Osteoblast (primary cell): ENCODE measurements around the gene RNGTT. TPM values are rescaled to one million over a fixed set of nuclear protein-coding genes. Genes with fewer than 3 reads are reported as not detected.
"Not testable (repeated sequence)": the region's sequence is repeated elsewhere in the genome, so short reads cannot be mapped to it uniquely, and the experiment has no call there.

Source experiments
- DNase-seq: peaks from one replicate; pipeline ENCODE4 v3.0.0; 2011; ENCODE audit warnings: low spot score, mixed read lengths; ENCODE audit not compliant: insufficient read length; ENCODE audit errors: missing footprints
- H2AFZ ChIP-seq: 2 replicates; pipeline ENCODE4 v1.6.0; 2011; ENCODE audit warnings: mild to moderate bottlenecking, low read length
- H3K27ac ChIP-seq: 2 replicates; pipeline ENCODE4 v1.5.1; 2011; ENCODE audit warnings: mild to moderate bottlenecking, low read depth, low read length, moderate library complexity
- H3K27me3 ChIP-seq: 2 replicates; pipeline ENCODE4 v1.6.0; 2012; ENCODE audit warnings: mild to moderate bottlenecking, control low read depth, inconsistent platforms, low read length, moderate library complexity; ENCODE audit not compliant: insufficient read depth
- H3K36me3 ChIP-seq: 2 replicates; pipeline ENCODE4 v1.5.1; 2011; ENCODE audit warnings: mild to moderate bottlenecking, low read length, control low read depth, moderate library complexity; ENCODE audit not compliant: insufficient read depth
- H3K4me1 ChIP-seq: 2 replicates; pipeline ENCODE4 v1.5.1; 2011; ENCODE audit warnings: mild to moderate bottlenecking, low read length, control low read depth, moderate library complexity; ENCODE audit not compliant: insufficient read depth
- H3K4me2 ChIP-seq: 2 replicates; pipeline ENCODE4 v1.6.0; 2011; ENCODE audit warnings: mild to moderate bottlenecking, low read length; ENCODE audit not compliant: insufficient read depth
- H3K4me3 ChIP-seq: fragments of 200-600 bp; sonication (generic); 3 replicates; pipeline ENCODE4 v1.5.1; 2012; ENCODE audit warnings: mild to moderate bottlenecking, low read length, inconsistent platforms; ENCODE audit not compliant: insufficient read depth
- H3K79me2 ChIP-seq: 2 replicates; pipeline ENCODE4 v1.6.0; 2012; ENCODE audit warnings: mild to moderate bottlenecking, low read length, control low read depth, inconsistent platforms; ENCODE audit not compliant: insufficient read depth
- H3K9me3 ChIP-seq: 2 replicates; pipeline ENCODE4 v1.5.1; 2011; ENCODE audit warnings: low read depth, low read length, control low read depth
- H4K20me1 ChIP-seq: 2 replicates; pipeline ENCODE4 v1.6.0; 2012; ENCODE audit warnings: mild to moderate bottlenecking, low read length, control low read depth; ENCODE audit not compliant: insufficient read depth
- total RNA-seq: library from RNA; depleted of rRNA; stranded (reverse); fragments of >200 nt; gene quantifications from 2 replicates; pipeline ENCODE4 v1.2.3, GENCODE V29; 2012
- TF ChIP-seq, protein P1 (sequence below): IDR thresholded peaks from 2 replicates; pipeline ENCODE4 v1.5.1; 2011; ENCODE audit warnings: mild to moderate bottlenecking, low read depth, low read length, moderate library complexity; ENCODE audit errors: extremely low read depth

The RNGTT gene
- total RNA-seq, 1 donor, result 19.2 TPM

DNA sequence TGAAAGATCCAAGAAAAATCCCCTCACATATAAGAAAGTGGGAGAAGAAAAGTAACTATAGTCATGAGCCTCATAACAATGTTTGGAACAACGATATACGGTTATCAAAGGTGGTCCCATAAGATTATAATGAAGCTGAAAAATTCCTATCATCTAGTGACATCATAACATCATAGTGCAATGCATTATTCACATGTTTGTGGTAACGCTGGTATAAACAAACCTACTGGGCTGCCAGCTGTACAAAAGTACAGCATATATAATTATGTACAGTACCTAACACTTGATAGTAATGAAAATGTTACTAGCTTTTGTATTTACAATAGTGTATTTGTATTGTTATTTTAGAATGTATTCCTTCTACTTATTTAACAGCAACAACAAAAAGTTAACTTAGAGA lies 240.7 kb downstream of the RNGTT start:
- no peak overlapping the region for H2AFZ ChIP-seq
- peaks cover 5% of the 10 kb centered on the region for H3K4me1 ChIP-seq
- TF ChIP-seq, protein P1, sequence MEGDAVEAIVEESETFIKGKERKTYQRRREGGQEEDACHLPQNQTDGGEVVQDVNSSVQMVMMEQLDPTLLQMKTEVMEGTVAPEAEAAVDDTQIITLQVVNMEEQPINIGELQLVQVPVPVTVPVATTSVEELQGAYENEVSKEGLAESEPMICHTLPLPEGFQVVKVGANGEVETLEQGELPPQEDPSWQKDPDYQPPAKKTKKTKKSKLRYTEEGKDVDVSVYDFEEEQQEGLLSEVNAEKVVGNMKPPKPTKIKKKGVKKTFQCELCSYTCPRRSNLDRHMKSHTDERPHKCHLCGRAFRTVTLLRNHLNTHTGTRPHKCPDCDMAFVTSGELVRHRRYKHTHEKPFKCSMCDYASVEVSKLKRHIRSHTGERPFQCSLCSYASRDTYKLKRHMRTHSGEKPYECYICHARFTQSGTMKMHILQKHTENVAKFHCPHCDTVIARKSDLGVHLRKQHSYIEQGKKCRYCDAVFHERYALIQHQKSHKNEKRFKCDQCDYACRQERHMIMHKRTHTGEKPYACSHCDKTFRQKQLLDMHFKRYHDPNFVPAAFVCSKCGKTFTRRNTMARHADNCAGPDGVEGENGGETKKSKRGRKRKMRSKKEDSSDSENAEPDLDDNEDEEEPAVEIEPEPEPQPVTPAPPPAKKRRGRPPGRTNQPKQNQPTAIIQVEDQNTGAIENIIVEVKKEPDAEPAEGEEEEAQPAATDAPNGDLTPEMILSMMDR, result no peak
- H3K36me3 ChIP-seq, result no peaks in the 10 kb centered on the region
- no peak overlapping the region for H3K27ac ChIP-seq
- DNase-seq, result no peak
- H3K79me2 ChIP-seq, result no peaks in the 10 kb centered on the region
- H3K4me3 ChIP-seq, result no peak overlapping the region
- no peaks in the 10 kb centered on the region for H3K27me3 ChIP-seq
- H4K20me1 ChIP-seq, result no peaks in the 10 kb centered on the region
- no peaks in the 10 kb centered on the region for H3K9me3 ChIP-seq
- no peak overlapping the region for H3K4me2 ChIP-seq

DNA sequence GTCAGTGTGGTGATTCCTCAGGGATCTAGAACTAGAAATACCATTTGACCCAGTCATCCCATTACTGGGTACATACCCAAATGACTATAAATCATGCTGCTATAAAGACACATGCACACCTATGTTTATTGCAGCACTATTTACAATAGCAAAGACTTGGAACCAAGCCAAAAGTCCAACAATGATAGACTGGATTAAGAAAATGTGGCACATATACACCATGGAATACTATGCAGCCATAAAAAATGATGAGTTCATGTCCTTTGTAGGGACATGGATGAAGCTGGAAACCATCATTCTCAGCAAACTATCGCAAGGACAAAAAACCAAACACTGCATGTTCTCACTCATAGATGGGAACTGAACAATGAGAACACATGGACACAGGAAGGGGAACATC lies 247.0 kb downstream of the RNGTT start:
- DNase-seq, result not testable (repeated sequence)

DNA sequence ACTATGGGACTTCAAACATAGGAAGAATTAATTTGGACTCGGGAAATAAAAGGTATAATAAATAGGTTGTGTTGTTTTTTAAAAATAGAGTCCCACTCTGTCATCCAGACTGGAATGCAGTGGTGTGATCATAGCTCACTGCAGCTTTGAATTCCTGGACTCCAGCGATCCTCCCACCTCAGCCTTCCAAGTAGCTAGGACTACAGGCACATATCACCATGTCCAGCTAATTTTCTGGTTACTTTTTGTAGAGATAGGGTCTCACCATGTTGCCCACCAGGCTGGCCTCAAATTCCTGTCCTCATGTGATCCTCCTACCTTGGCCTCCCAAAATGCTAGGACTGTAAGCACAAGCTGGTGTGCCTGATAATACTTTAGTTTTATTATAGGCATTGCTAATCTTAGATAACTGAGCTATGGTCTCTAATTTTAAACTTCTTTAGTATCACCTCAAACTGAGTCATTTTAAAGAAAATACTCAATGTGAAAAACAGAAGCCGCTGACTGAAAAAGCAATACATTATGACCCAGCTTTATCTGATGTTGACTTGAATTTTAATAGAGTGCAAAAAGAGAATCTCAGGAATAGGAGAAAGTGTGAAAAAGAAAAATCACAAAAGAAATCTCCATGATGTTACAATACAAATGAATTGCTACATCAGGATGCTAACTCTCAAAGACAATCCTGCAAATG lies 251.0 kb downstream of the RNGTT start:
- Histone ChIP-seq H2AFZ (no peak overlapping the region), H3K36me3 (no peaks in the 10 kb centered on the region), H3K79me2 (no peaks in the 10 kb centered on the region), H3K27me3 (no peaks in the 10 kb centered on the region), H3K4me1 (no peaks in the 10 kb centered on the region), H4K20me1 (no peaks in the 10 kb centered on the region), H3K9me3 (no peaks in the 10 kb centered on the region), H3K27ac (no peak overlapping the region), H3K4me3 (no peak overlapping the region), H3K4me2 (no peak overlapping the region)
- TF ChIP-seq, protein P1, result no peak
- DNase-seq, result no peak

More for the DNA sequence above, 247.0 kb downstream of the RNGTT start:
- H3K36me3 ChIP-seq, H3K4me1 ChIP-seq, H4K20me1 ChIP-seq, H2AFZ ChIP-seq, H3K27me3 ChIP-seq, H3K79me2 ChIP-seq, H3K9me3 ChIP-seq, H3K4me2 ChIP-seq, H3K27ac ChIP-seq, H3K4me3 ChIP-seq: not testable (repeated sequence)

DNA sequence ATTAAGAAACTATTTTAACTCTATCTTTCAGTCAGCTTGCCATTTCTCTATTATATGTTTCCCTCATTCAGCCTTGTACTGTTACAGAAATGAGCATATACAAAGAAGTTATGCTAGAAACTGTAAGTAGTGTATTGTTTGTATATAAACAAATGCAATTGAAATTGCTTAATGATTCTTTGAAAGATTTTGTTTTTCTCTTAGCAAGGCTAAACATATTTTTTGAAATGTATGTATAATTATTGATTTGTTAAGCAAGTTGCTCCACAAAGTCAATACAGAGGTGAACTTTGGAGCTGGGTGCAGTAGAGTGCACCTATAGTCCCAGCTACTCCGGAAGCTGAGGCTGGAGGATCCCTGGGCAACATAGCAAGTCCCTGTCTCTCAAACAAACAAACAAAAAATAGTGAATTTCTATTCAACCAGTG lies 253.6 kb downstream of the RNGTT start:
- Histone ChIP-seq H3K4me1 (no peaks in the 10 kb centered on the region), H3K36me3 (no peaks in the 10 kb centered on the region), H3K9me3 (no peaks in the 10 kb centered on the region), H3K27me3 (no peaks in the 10 kb centered on the region), H4K20me1 (no peaks in the 10 kb centered on the region), H3K79me2 (no peaks in the 10 kb centered on the region), H3K27ac (no peak overlapping the region), H3K4me3 (no peak overlapping the region), H2AFZ (no peak overlapping the region), H3K4me2 (no peak overlapping the region)
- DNase-seq, result no peak
- TF ChIP-seq, protein P1, result no peak
